ENCODE data around the gene GP1BA.

Gene GP1BA

GRCh38 chr17:4955091-4955490 lies 23.0 kb downstream of the GP1BA start:
- Histone ChIP-seq H3K4me1 (peaks cover 4% of the 10 kb centered on the region; the same call in 1 of the 2 replicates), H3K9me3 (no peaks in the 10 kb centered on the region), H3K36me3 (no peaks in the 10 kb centered on the region), H3K4me3 (ENCODE audit: low read depth, low read length) (no peak overlapping the region), H3K27me3 (no peaks in the 10 kb centered on the region)
- no peak for DNase-seq
- TF ChIP-seq CTCF (IDR thresholded peaks at IDR 0.05; ENCODE audit: low read depth, low read length): no peak

- no peaks in the 10 kb centered on the region for H3K27me3 ChIP-seq
- no peak overlapping the region for H3K4me3 ChIP-seq (ENCODE audit: low read depth, low read length)
- no peak for DNase-seq
- no peak for TF ChIP-seq CTCF (IDR thresholded peaks at IDR 0.05; ENCODE audit: low read depth, low read length)
- H3K36me3 ChIP-seq: no peaks in the 10 kb centered on the region
- no peaks in the 10 kb centered on the region for H3K9me3 ChIP-seq
- no peaks in the 10 kb centered on the region for H3K4me1 ChIP-seq
Measured at GRCh38 chr17:4956493-4957061, 24.5 kb downstream of the GP1BA start.

GRCh38 chr17:4958102-4958501 lies 26.0 kb downstream of the GP1BA start:
- Histone ChIP-seq H3K36me3 (no peaks in the 10 kb centered on the region), H3K4me3 (ENCODE audit: low read depth, low read length) (no peak overlapping the region), H3K4me1 (no peaks in the 10 kb centered on the region), H3K27me3 (no peaks in the 10 kb centered on the region), H3K9me3 (no peaks in the 10 kb centered on the region)
- DNase-seq: no peak
- TF ChIP-seq CTCF (IDR thresholded peaks at IDR 0.05; ENCODE audit: low read depth, low read length): no peak

- Histone ChIP-seq H3K4me1 (no peaks in the 10 kb centered on the region), H3K4me3 (ENCODE audit: low read depth, low read length) (no peak overlapping the region), H3K9me3 (no peaks in the 10 kb centered on the region), H3K27me3 (no peaks in the 10 kb centered on the region), H3K36me3 (no peaks in the 10 kb centered on the region)
- TF ChIP-seq CTCF (IDR thresholded peaks at IDR 0.05; ENCODE audit: low read depth, low read length): no peak
- no peak for DNase-seq
Measured at GRCh38 chr17:4959261-4959965, 27.3 kb downstream of the GP1BA start.

GRCh38 chr17:4960279-4960922 lies 28.3 kb downstream of the GP1BA start:
- DNase-seq: no peak

More at GRCh38 chr17:4960279-4960922, 28.3 kb downstream of the GP1BA start:
- H3K4me1 ChIP-seq: no peaks in the 10 kb centered on the region
- H3K9me3 ChIP-seq: no peaks in the 10 kb centered on the region
- no peak for TF ChIP-seq CTCF (IDR thresholded peaks at IDR 0.05; ENCODE audit: low read depth, low read length)
- no peak overlapping the region for H3K4me3 ChIP-seq (ENCODE audit: low read depth, low read length)
- H3K27me3 ChIP-seq: no peaks in the 10 kb centered on the region
- H3K36me3 ChIP-seq: no peaks in the 10 kb centered on the region

Data from BE2C (cell line).